HAP-1 (cell line): ENCODE results near the gene LRRTM2.
A peak's percentile ranks its signal among the peaks of the same experiment; 100 is the strongest.
"Not testable (repeated sequence)": the region's sequence is repeated elsewhere in the genome, so short reads cannot be mapped to it uniquely, and the experiment has no call there.

Experiments used
- DNase-seq, 2 experiments: peaks; one replicate each; pipeline ENCODE4 v3.0.0-alpha.2; 2016 to 2020; ENCODE audit warnings: low spot score in 2 of 2
- H3K27me3 ChIP-seq: fragments of 250-450 bp; sonication (Bioruptor Pico); 2 replicates; pipeline ENCODE4 v1.5.1; 2020; ENCODE audit warnings: low read depth, mild to moderate bottlenecking, moderate library complexity
- H3K36me3 ChIP-seq: fragments of 250-450 bp; sonication (Bioruptor Pico); replicated peaks from 2 replicates; pipeline ENCODE4 v1.5.1; 2020; ENCODE audit warnings: mild to moderate bottlenecking
- H3K4me1 ChIP-seq: fragments of 250-450 bp; sonication (Bioruptor Pico); 2 replicates; pipeline ENCODE4 v1.5.1; 2020; ENCODE audit warnings: mild to moderate bottlenecking
- H3K4me3 ChIP-seq: fragments of 250-450 bp; sonication (Bioruptor Pico); 2 replicates; pipeline ENCODE4 v1.5.1; 2020; ENCODE audit warnings: mild to moderate bottlenecking, moderate library complexity
- H3K9me3 ChIP-seq: fragments of 250-450 bp; sonication (Bioruptor Pico); 2 replicates; pipeline ENCODE4 v1.5.1; 2020; ENCODE audit warnings: mild to moderate bottlenecking, moderate library complexity
- in situ Hi-C: fragments of 300-500 bp; cut with MboI; formaldehyde crosslinking; loops from 3 replicates; pipeline ENCODE4 v1.14.3; 2020; ENCODE audit warnings: low sequenced_read_pairs, inconsistent platforms, mixed read lengths

LRRTM2 gene

DNA sequence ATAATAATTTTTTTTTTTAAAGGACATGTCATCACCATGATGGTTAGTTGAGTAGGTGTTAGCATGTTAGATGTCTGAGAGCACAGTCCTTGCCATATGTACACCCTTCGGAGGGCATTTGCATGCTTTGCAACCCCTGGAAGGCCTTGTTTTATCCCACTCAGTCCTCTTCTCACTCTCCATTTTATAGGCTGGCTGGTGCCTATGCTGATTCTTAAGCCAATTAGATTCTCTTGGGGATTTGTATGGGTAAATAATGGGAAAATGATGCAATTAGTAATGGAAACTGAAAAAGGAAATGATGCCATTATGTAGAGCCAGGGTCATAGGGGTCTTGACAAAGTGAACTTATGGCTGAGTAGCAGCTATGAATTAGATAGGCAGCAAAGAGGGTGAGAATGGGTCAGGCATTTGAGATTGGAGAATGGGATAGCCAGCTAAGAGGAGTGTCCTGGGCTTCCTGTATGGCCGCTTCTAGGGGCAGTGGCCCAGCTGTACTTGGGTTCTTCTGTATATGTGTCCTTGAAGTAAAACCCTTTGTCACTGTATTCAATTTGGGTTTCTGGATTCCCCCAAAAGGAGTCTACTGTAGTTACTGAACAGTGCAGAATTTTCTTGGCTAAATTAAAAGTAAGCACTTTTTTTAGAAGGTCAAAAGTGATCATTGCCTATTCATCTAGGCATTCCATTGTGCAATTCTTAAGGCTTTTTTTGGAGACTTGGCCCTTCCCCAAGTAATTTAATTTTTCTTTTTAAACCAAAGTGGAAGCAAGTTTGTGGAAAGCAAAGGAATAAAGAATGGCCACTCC, 31.6 kb downstream of the LRRTM2 start:
- in situ Hi-C loops: no loop called here
- H3K4me1 ChIP-seq: peaks cover 21% of the 10 kb centered on the region
- H3K36me3 ChIP-seq: no peaks in the 10 kb centered on the region; the same call in 1 of the 2 replicates

DNA sequence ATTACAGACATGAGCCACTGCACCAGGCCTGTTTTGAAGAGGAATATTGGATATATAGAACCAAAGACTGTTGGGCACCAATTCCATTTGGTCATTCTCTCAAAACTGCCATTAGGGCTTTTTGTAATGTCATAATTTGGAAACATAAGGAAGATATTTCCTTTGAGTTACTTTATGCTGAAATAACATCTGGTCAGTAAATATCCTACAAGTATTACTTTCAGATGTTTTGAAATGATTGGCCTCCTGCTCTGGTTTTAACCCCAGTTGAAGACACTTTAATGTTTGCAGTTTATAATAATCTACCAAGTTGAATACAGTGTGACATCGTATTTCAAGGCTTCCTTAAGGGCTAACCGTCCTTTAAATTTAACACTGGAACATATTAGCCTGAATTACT, 33.6 kb downstream of the LRRTM2 start:
- H3K36me3 ChIP-seq: no peaks in the 10 kb centered on the region; the same call in 1 of the 2 replicates
- no peaks in the 10 kb centered on the region for H3K27me3 ChIP-seq
- no peaks in the 10 kb centered on the region; the same call in 1 of the 2 replicates for H3K9me3 ChIP-seq
- DNase-seq: no peak
- no peak overlapping the region for H3K4me3 ChIP-seq
- peaks cover 17% of the 10 kb centered on the region for H3K4me1 ChIP-seq
- in situ Hi-C loops: no loop called here

More for the DNA sequence above, 31.6 kb downstream of the LRRTM2 start:
- H3K27me3 ChIP-seq: no peaks in the 10 kb centered on the region
- no peaks in the 10 kb centered on the region; the same call in 1 of the 2 replicates for H3K9me3 ChIP-seq
- H3K4me3 ChIP-seq: no peak overlapping the region
- DNase-seq: no peak

GRCh38 chr5:138840103-138840502, 35.0 kb downstream of the LRRTM2 start:
- no peaks in the 10 kb centered on the region; the same call in 1 of the 2 replicates for H3K36me3 ChIP-seq
- peaks cover 8% of the 10 kb centered on the region for H3K9me3 ChIP-seq
- in situ Hi-C loops: no loop called here
- DNase-seq: no peak
- H3K4me1 ChIP-seq: peaks cover 27% of the 10 kb centered on the region
- H3K27me3 ChIP-seq: no peaks in the 10 kb centered on the region
- no peak overlapping the region for H3K4me3 ChIP-seq

DNA sequence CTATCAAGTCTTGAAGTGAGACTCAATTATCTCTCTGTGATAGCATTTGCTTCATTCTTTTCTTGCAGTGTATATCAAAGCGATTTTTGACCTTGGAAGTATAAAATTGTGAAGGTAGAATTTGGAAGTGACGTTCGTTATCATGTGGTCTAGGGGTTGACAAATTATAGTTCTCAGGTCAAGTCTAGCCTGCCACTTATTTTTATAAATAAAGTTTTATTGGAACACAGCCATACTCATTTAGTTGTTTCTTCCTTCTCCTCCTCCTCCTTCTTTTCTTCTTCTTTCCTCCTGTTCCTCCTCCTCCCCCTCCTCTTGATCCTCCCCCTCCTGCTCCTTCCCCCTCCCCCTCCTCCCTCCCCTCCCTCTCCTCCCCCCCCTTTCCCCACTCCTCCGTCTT, 38.0 kb downstream of the LRRTM2 start:
- H3K27me3 ChIP-seq: no peaks in the 10 kb centered on the region
- DNase-seq: no peak
- H3K36me3 ChIP-seq: no peaks in the 10 kb centered on the region; the same call in 1 of the 2 replicates
- no peak overlapping the region for H3K4me3 ChIP-seq
- peaks cover 8% of the 10 kb centered on the region for H3K9me3 ChIP-seq
- in situ Hi-C loops: no loop called here
- peaks cover 37% of the 10 kb centered on the region for H3K4me1 ChIP-seq

DNA sequence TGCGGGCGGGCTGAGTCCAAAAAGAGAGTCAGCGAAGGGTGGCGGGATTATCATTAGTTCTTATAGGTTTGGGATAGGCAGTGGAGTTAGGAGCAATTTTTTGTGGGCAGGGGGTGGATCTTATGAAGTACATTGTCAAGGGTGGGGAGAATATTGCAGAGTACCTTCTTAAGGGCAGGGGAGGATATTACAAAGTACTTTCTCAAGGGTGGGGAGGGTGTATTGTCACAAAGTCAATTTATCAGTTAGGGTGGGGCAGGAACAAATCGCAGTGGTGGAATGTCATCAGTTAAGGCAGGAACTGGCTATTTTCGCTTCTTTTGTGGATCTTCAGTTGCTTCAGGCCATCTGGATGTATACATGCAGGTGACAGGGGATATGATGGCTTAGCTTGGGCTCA, 40.3 kb downstream of the LRRTM2 start:
- in situ Hi-C loops, H3K27me3 ChIP-seq, DNase-seq, H3K9me3 ChIP-seq, H3K4me3 ChIP-seq, H3K36me3 ChIP-seq: not testable (repeated sequence)
- peaks cover 50% of the 10 kb centered on the region for H3K4me1 ChIP-seq

DNA sequence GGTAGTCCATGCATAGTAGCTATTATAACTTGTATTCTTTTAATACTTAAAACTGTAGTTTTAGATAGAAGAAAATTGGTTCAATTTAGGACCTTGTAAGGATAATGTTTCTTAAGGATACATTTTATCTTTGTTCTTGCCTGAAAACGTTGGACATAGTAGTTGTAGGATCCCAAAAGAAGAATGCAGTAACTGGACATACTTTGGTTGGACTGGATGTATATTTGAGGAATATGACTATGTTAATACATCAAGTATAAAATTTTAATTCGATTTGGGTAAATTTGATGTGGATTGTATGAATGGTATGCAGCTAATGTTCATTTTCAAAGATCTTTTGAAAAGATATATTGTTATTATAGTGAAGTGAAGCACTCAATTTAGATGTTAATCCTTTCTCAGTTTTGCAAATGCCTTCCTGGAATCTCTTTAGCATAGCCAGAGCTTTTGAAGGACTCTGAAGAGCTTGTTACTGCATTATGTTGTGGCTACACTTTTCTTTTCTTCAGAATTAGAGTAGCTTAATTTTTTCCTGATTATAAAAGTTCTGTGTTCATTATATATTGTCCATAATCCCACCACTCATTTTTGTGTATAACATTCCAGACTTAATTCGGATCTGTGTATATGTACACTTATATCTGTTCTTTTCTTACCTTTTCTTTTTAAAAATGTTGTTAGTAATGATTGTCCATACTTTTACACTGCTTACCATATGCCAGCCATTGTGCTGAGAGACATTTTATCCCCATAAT, 41.2 kb downstream of the LRRTM2 start:
- in situ Hi-C loops: no loop called here
- Histone ChIP-seq H3K27me3 (no peaks in the 10 kb centered on the region), H3K36me3 (no peaks in the 10 kb centered on the region; the same call in 1 of the 2 replicates), H3K4me1 (peaks cover 50% of the 10 kb centered on the region), H3K4me3 (no peak overlapping the region), H3K9me3 (peaks cover 8% of the 10 kb centered on the region)
- peak; percentile 14 to 98 for DNase-seq

- Histone ChIP-seq H3K4me3 (no peak overlapping the region), H3K27me3 (no peaks in the 10 kb centered on the region), H3K9me3 (peaks cover 8% of the 10 kb centered on the region), H3K4me1 (peaks cover 50% of the 10 kb centered on the region), H3K36me3 (peaks cover 5% of the 10 kb centered on the region)
- peak; percentile 41 to 56 for DNase-seq
- in situ Hi-C loops: no loop called here
These were observed 42.1 kb downstream of the LRRTM2 start for GRCh38 chr5:138833080-138833479.

- in situ Hi-C loops: no loop called here
- Histone ChIP-seq H3K9me3 (peaks cover 8% of the 10 kb centered on the region), H3K36me3 (peaks cover 14% of the 10 kb centered on the region), H3K27me3 (no peaks in the 10 kb centered on the region), H3K4me3 (no peak overlapping the region), H3K4me1 (peaks cover 50% of the 10 kb centered on the region)
- no peak for DNase-seq
These were observed 42.9 kb downstream of the LRRTM2 start for GRCh38 chr5:138832218-138832617.

DNA sequence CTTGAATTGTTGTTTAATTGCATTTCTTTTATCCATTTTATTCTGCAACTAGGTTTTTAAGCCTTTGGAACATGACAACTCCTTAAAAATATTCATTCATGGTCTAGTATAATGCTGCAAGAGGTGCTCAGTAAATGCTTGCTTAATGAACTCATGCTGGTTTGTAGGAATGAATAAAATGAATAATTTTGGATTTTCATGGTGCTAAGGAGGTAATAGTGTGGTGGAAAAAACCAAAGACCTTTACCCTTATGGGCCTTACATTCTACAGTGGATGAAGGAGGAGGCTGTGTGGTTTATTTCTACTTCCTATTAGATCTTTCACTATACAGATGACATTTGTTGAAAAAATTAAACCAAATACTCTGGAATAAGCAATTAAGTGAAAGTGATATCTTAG, 43.4 kb downstream of the LRRTM2 start:
- peaks cover 8% of the 10 kb centered on the region for H3K9me3 ChIP-seq
- no peak overlapping the region for H3K4me3 ChIP-seq
- peaks cover 17% of the 10 kb centered on the region for H3K36me3 ChIP-seq
- no peaks in the 10 kb centered on the region for H3K27me3 ChIP-seq
- DNase-seq: no peak
- in situ Hi-C loops: no loop called here
- peaks cover 50% of the 10 kb centered on the region for H3K4me1 ChIP-seq

- H3K4me3 ChIP-seq: no peak overlapping the region
- H3K36me3 ChIP-seq: peaks cover 30% of the 10 kb centered on the region
- no peaks in the 10 kb centered on the region for H3K9me3 ChIP-seq
- H3K27me3 ChIP-seq: no peaks in the 10 kb centered on the region
- in situ Hi-C loops: no loop called here
- no peak for DNase-seq
- H3K4me1 ChIP-seq: peaks cover 44% of the 10 kb centered on the region
These were observed 45.8 kb downstream of the LRRTM2 start for GRCh38 chr5:138829341-138829740.

GRCh38 chr5:138828556-138828955, 46.6 kb downstream of the LRRTM2 start:
- H3K4me1 ChIP-seq: peaks cover 44% of the 10 kb centered on the region
- in situ Hi-C loops: no loop called here
- peaks cover 32% of the 10 kb centered on the region for H3K36me3 ChIP-seq
- no peak overlapping the region for H3K4me3 ChIP-seq
- no peaks in the 10 kb centered on the region for H3K27me3 ChIP-seq
- DNase-seq: no peak
- no peaks in the 10 kb centered on the region for H3K9me3 ChIP-seq

DNA sequence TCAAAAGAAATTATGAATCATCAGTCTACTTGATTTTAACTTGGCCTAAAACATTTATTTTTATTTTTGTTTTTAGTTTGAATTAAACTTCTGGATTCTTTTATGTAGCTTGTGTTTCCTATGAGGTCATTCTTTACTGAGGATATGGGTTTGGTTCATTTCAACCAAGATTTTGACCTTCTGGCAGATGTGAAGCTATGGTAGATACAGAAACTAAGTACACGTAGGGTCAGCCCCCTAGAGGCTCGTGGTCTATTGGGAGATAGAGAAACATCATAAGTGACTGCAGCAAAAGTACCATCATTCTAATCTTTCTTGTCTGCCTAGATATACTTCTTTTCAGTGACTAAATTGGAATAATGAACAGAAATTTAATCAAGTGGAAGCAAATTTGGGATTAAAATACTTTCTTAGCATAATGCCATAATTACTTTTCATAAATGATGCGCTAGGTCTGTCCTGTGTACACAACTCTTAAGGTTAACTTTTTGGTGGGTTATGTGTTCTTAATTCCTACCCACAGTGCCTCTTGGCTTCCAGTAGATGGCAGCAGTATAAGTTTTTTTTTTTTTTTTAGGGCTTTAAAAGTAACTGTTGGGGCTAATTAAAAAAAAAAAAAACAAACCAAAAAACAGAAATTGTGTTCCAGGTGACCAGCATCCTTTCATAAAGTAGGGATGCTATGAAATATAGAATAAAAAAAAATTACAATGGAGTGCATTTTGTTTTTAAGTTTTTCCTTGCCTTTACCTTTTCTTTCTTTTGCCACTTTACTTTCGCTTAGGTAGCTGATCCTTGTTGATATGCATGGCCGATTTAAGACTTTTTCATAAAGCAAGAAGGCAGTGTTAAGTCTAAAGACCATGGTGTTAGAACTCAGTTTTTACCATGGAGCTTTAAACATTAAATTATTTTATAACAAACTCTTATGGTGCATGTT, 49.9 kb downstream of the LRRTM2 start:
- in situ Hi-C loops: loop anchor here (25.0 kb wide), 1 partner anchor 437 kb away; no protein-coding TSS in a partner anchor
- H3K4me3 ChIP-seq: no peak overlapping the region
- H3K27me3 ChIP-seq: no peaks in the 10 kb centered on the region
- no peak for DNase-seq
- H3K9me3 ChIP-seq: no peaks in the 10 kb centered on the region
- peaks cover 32% of the 10 kb centered on the region for H3K36me3 ChIP-seq
- peaks cover 23% of the 10 kb centered on the region for H3K4me1 ChIP-seq

GRCh38 chr5:138824516-138824915, 50.6 kb downstream of the LRRTM2 start:
- Histone ChIP-seq H3K27me3 (no peaks in the 10 kb centered on the region), H3K4me3 (no peak overlapping the region), H3K9me3 (no peaks in the 10 kb centered on the region), H3K36me3 (peaks cover 32% of the 10 kb centered on the region), H3K4me1 (peaks cover 23% of the 10 kb centered on the region)
- DNase-seq: no peak
- in situ Hi-C loops: loop anchor here (25.0 kb wide), 1 partner anchor 438 kb away; no protein-coding TSS in a partner anchor
